Heart left ventricle (tissue), 13 donors: ENCODE data around the gene FSTL5.

Source experiments
- CTCF ChIP-seq, 12 donors: fragments of 200-600 bp; sonication (generic) in 4 of 12; IDR thresholded peaks; one replicate each; pipeline versions ENCODE4 v1.5.0 to v1.8.0; 2018 to 2022; ENCODE audit warnings: antibody characterized with exemption in 12 of 12, mild to moderate bottlenecking in 5 of 12
- POLR2A ChIP-seq, 2 donors: fragments of 450-650 bp; IDR thresholded peaks; one replicate each; pipeline ENCODE4 v1.6.1; 2017; ENCODE audit warnings: antibody characterized with exemption in 2 of 2, mild to moderate bottlenecking in 2 of 2, moderate library complexity in 2 of 2
- donor health status: ischemic (EF 13 %, LVEDD 7.1; RV severe dilation, severe dysfunction).
- donor health status: DM: no; HTN: yes; CAD: no.
- donor health status: DM: no; HTN: no; CAD: no.
- donor health status: ischemic (EF 25% LVEDD 6.9; RV normal size, moderate dysfunction).
- donor health status: ischemic (EF 25% LVEDD 5.7; RV mildly dilated, moderate dysfunction).
- donor health status: ischemic (EF 35%, LVEDD 5.7; RV mildly dilated, moderate dysfunction).
- donor health status: nonischemic (EF 11% LVEDD 7.7; RV severe dilation, severe dysfunction).
- donor health status: DM: yes; HTN: yes; CAD: no.
- donor health status: PGD.
- donor health status: ischemic (EF 29% LVEDD 5.4; RV normal size, mild dysfunction).
- donor health status: nonischemic (EF 23%, LVEDD 6.1; RV moderate dilation, normal function).

- TF ChIP-seq CTCF (IDR thresholded peaks at IDR 0.05) (no peak), POLR2A (IDR thresholded peaks at IDR 0.05) (no peak)
Measured at GRCh38 chr4:161919442-161920220, 244.2 kb downstream of the FSTL5 start.
